SK-N-SH (cell line): Measurements from ENCODE around the gene KRABD2.
"Not testable (repeated sequence)": the region's sequence is repeated elsewhere in the genome, so short reads cannot be mapped to it uniquely, and the experiment has no call there.

Source experiments
- CTCF ChIA-PET: fragments of 300-600, 350-600 bp; formaldehyde crosslinking; extraction: SDS; loops from one replicate; lab custom pipeline; 2021; lab: Yijun Ruan, JAX
- POLR2A ChIA-PET: fragments of 350-600 bp; sonication (Branson Sonifier 250); formaldehyde crosslinking; extraction: SDS; loops from one replicate; lab custom pipeline; 2020; ENCODE audit warnings: antibody characterized with exemption, inconsistent platforms; lab: Yijun Ruan, JAX
- DNase-seq: peaks from one replicate; pipeline ENCODE4 v3.0.0; 2012
- H2AFZ ChIP-seq: fragments of 200-600 bp; sonication (generic); 2 replicates; pipeline ENCODE4 v1.8.1; 2016; ENCODE audit warnings: antibody characterized with exemption, mild to moderate bottlenecking, low read depth
- H3F3A ChIP-seq: fragments of 200-600 bp; sonication (generic); replicated peaks from 2 replicates; pipeline ENCODE3; 2016; ENCODE audit warnings: antibody characterized with exemption, mild to moderate bottlenecking; ENCODE audit not compliant: insufficient read depth
- H3K27ac ChIP-seq, 2 experiments: fragments of 200-500 bp in 1 of 2; fragments of 200-600 bp in 1 of 2; sonication (Bioruptor generic) in 1 of 2; sonication (generic), shearing (Covaris generic) in 1 of 2; 2 replicates each; pipeline versions ENCODE4 v1.5.1 to v1.6.1; 2014 to 2016; ENCODE audit warnings: low read depth in 2 of 2, inconsistent platforms in 1 of 2, low read length in 1 of 2, mild to moderate bottlenecking in 1 of 2, mixed read lengths in 1 of 2
- H3K27me3 ChIP-seq: fragments of 200-600 bp; sonication (generic), shearing (Covaris generic); 2 replicates; pipeline ENCODE4 v1.6.1; 2016; ENCODE audit warnings: mixed run types; ENCODE audit not compliant: insufficient read depth
- H3K36me3 ChIP-seq, 2 experiments: fragments of 200-500 bp in 1 of 2; fragments of 200-600 bp in 1 of 2; sonication (Bioruptor generic) in 1 of 2; sonication (generic) in 1 of 2; replicated peaks in 1 of 2; 2 replicates each; pipeline versions ENCODE3 to v1.5.1; 2014 to 2016; ENCODE audit warnings: low read length in 1 of 2, mild to moderate bottlenecking in 1 of 2; ENCODE audit not compliant: insufficient read depth in 2 of 2, control insufficient read depth in 1 of 2
- H3K4me1 ChIP-seq, 2 experiments: fragments of 200-500 bp in 1 of 2; fragments of 200-600 bp in 1 of 2; sonication (Bioruptor generic) in 1 of 2; sonication (generic), shearing (Covaris generic) in 1 of 2; 2 replicates each; pipeline versions ENCODE4 v1.5.1 to v1.6.1; 2014 to 2016; ENCODE audit warnings: low read depth in 1 of 2, low read length in 1 of 2, mixed run types in 1 of 2; ENCODE audit not compliant: insufficient read depth in 2 of 2, control insufficient read depth in 1 of 2
- H3K4me2 ChIP-seq: fragments of 200-600 bp; sonication (generic), shearing (Covaris generic); 2 replicates; pipeline ENCODE4 v1.6.1; 2017; ENCODE audit warnings: mixed run types
- H3K4me3 ChIP-seq, 2 experiments: fragments of 200-500 bp in 1 of 2; fragments of 200-600 bp in 1 of 2; sonication (Bioruptor generic) in 1 of 2; sonication (generic), shearing (Covaris generic) in 1 of 2; 2 replicates each; pipeline versions ENCODE4 v1.5.1 to v1.8.1; 2014 to 2016; ENCODE audit warnings: low read depth in 2 of 2, inconsistent platforms in 1 of 2, low read length in 1 of 2, mild to moderate bottlenecking in 1 of 2, mixed read lengths in 1 of 2, moderate library complexity in 1 of 2
- H3K79me2 ChIP-seq: fragments of 200-600 bp; sonication (generic); 2 replicates; pipeline ENCODE4 v1.8.1; 2017; ENCODE audit warnings: mild to moderate bottlenecking; ENCODE audit not compliant: insufficient read depth
- H3K9ac ChIP-seq: fragments of 200-600 bp; sonication (generic); 2 replicates; pipeline ENCODE4 v1.6.1; 2017; ENCODE audit warnings: mixed run types
- H3K9me2 ChIP-seq: fragments of 200-600 bp; sonication (generic); 2 replicates; pipeline ENCODE4 v1.6.1; 2017; ENCODE audit warnings: mixed run types
- H3K9me3 ChIP-seq: fragments of 200-600 bp; sonication (generic); 2 replicates; pipeline ENCODE4 v1.6.1; 2017; ENCODE audit warnings: mixed run types, mild to moderate bottlenecking, moderate library complexity
- H4K20me1 ChIP-seq: fragments of 200-600 bp; sonication (generic); 2 replicates; pipeline ENCODE4 v1.6.1; 2017; ENCODE audit warnings: mild to moderate bottlenecking, mixed run types; ENCODE audit not compliant: insufficient read depth
- ELF1 ChIP-seq: IDR thresholded peaks from 2 replicates; pipeline ENCODE4 v1.4.0; 2012
- FOSL2 ChIP-seq: IDR thresholded peaks from 2 replicates; pipeline ENCODE4 v1.4.0; 2012; ENCODE audit warnings: low read depth, mild to moderate bottlenecking, moderate library complexity, borderline replicate concordance
- IRF3 ChIP-seq: fragments of 150-350 bp; IDR thresholded peaks from 2 replicates; pipeline ENCODE4 v1.6.1; 2016; ENCODE audit warnings: mild to moderate bottlenecking, low read depth, low read length
- NFIC ChIP-seq: IDR thresholded peaks from 2 replicates; pipeline ENCODE4 v1.4.0; 2012; ENCODE audit warnings: borderline replicate concordance
- RAD21 ChIP-seq: IDR thresholded peaks from 2 replicates; pipeline ENCODE4 v1.6.1; 2012; ENCODE audit warnings: mild to moderate bottlenecking, low read length
- REST ChIP-seq: IDR thresholded peaks from 2 replicates; pipeline ENCODE4 v1.6.1; 2012; ENCODE audit warnings: mild to moderate bottlenecking, low read depth, low read length, moderate library complexity
- TAF1 ChIP-seq: IDR thresholded peaks from 2 replicates; pipeline ENCODE4 v1.6.1; 2012; ENCODE audit warnings: low read depth, mild to moderate bottlenecking, low read length, moderate library complexity, borderline replicate concordance
- USF2 ChIP-seq: fragments of 150-350 bp; IDR thresholded peaks from 2 replicates; pipeline ENCODE4 v1.6.1; 2017; ENCODE audit warnings: antibody characterized with exemption, low read length, low read depth, borderline replicate concordance
- ZBTB33 ChIP-seq: IDR thresholded peaks from 2 replicates; pipeline ENCODE4 v1.4.0; 2012; ENCODE audit warnings: low read depth, borderline replicate concordance
- WGBS: methylation state at CpG from one replicate; pipeline ENCODE4 v1.1.6; 2017; ENCODE audit warnings: low lambda C conversion rate; 5-methylcytosine and 5-hydroxymethylcytosine counted together

Gene KRABD2

GRCh38 chr17:8380049-8380448 lies 3.5 kb upstream of the KRABD2 start:
- no peaks in the 10 kb centered on the region for H3K9me3 ChIP-seq
- peak overlapping the region; percentile 73 to 87; a peak in 2 of 4 replicates for H3K4me3 ChIP-seq
- no peak for TF ChIP-seq TAF1
- no peak for TF ChIP-seq FOSL2
- TF ChIP-seq RAD21: no peak
- TF ChIP-seq USF2: no peak
- TF ChIP-seq ELF1: no peak
- TF ChIP-seq IRF3: no peak
- TF ChIP-seq REST: no peak
- TF ChIP-seq NFIC: no peak
- no peak for TF ChIP-seq ZBTB33
- H3K4me1 ChIP-seq: peaks cover 30 to 33% of the 10 kb centered on the region in 2 experiments; a peak in 3 of 4 replicates
- no peaks in the 10 kb centered on the region for H3K27me3 ChIP-seq
- CTCF ChIA-PET: no interaction called here
- no peak for DNase-seq
- no peak overlapping the region for H2AFZ ChIP-seq
- H3K9me2 ChIP-seq: no peaks in the 10 kb centered on the region
- peaks cover 32 to 56% of the 10 kb centered on the region in 2 experiments for H3K36me3 ChIP-seq
- H3K27ac ChIP-seq: peak overlapping the region; percentile 9 to 19; a peak in 3 of 4 replicates
- H3K4me2 ChIP-seq: peak overlapping the region; percentile 98; the same call in 1 of the 2 replicates
- WGBS: 49% methylated on average over 3 of the region's 3 CpGs
- POLR2A ChIA-PET: no interaction called here
- H3K79me2 ChIP-seq: peaks cover 60% of the 10 kb centered on the region
- H3F3A ChIP-seq: peaks cover 77% of the 10 kb centered on the region
- peaks cover 53% of the 10 kb centered on the region for H4K20me1 ChIP-seq
- peak overlapping the region; percentile 95; the same call in 1 of the 2 replicates for H3K9ac ChIP-seq

- Histone ChIP-seq H3K4me1 (peaks cover 23 to 28% of the 10 kb centered on the region in 2 experiments; a peak in 3 of 4 replicates), H3F3A (peaks cover 67% of the 10 kb centered on the region), H3K79me2 (peaks cover 63% of the 10 kb centered on the region), H4K20me1 (peaks cover 53% of the 10 kb centered on the region), H3K27ac (peak overlapping the region in 1 of 2 experiments; percentile 71; a peak in 1 of 4 replicates), H3K36me3 (peaks cover 32 to 56% of the 10 kb centered on the region in 2 experiments)
- H3K27me3 ChIP-seq, H3K9ac ChIP-seq, H3K4me2 ChIP-seq, H2AFZ ChIP-seq, H3K4me3 ChIP-seq, H3K9me2 ChIP-seq, DNase-seq, H3K9me3 ChIP-seq, CTCF ChIA-PET: not testable (repeated sequence)
- WGBS: 75% methylated on average over 8 of the region's 8 CpGs
- POLR2A ChIA-PET: interaction anchor here (0.6 kb wide), 1 partner anchor 52 kb away, joined by 3 read pairs; no protein-coding TSS in a partner anchor
These were observed 1.6 kb upstream of the KRABD2 start for GRCh38 chr17:8378117-8378516.
